ENCODE measurements around the gene BRPF1.

The BRPF1 gene

GRCh38 chr3:9703736-9704346, 27.7 kb upstream of the BRPF1 start, which contains the start of gene CPNE9:
TSS of gene CPNE9 (plus strand) at chr3:9703833. CDS start at chr3:9703997, 164 bp downstream.
- no peak for TF ChIP-seq CTCF (IDR thresholded peaks at IDR 0.05)
- Histone ChIP-seq H3K9me3 (no peaks in the 10 kb centered on the region), H3K4me1 (ENCODE audit: control insufficient read depth in 1 of 2, insufficient read depth in 1 of 2, low read depth in 1 of 2, low read length in 1 of 2) (peaks cover 0 to 16% of the 10 kb centered on the region in 2 experiments), H3K27ac (no peak within 1 kb of the TSS), H3K27me3 (peaks cover 44% of the 10 kb centered on the region), H3K4me3 (ENCODE audit: low read depth in 1 of 2, low read length in 1 of 2) (no peak within 1 kb of the TSS), H3K36me3 (peaks cover 47% of the 10 kb centered on the region)

- peaks cover 39% of the 10 kb centered on the region for H3K36me3 ChIP-seq
- H3K27me3 ChIP-seq, result peaks cover 44% of the 10 kb centered on the region
- H3K9me3 ChIP-seq, result no peaks in the 10 kb centered on the region
- no peak for TF ChIP-seq CTCF (IDR thresholded peaks at IDR 0.05)
- peaks cover 0 to 16% of the 10 kb centered on the region in 2 experiments for H3K4me1 ChIP-seq (ENCODE audit: control insufficient read depth in 1 of 2, insufficient read depth in 1 of 2, low read depth in 1 of 2, low read length in 1 of 2)
- H3K27ac ChIP-seq, result no peak overlapping the region
- H3K4me3 ChIP-seq (ENCODE audit: low read depth in 1 of 2, low read length in 1 of 2), result no peak overlapping the region
These were observed 26.9 kb upstream of the BRPF1 start for GRCh38 chr3:9704347-9705322.

DNA sequence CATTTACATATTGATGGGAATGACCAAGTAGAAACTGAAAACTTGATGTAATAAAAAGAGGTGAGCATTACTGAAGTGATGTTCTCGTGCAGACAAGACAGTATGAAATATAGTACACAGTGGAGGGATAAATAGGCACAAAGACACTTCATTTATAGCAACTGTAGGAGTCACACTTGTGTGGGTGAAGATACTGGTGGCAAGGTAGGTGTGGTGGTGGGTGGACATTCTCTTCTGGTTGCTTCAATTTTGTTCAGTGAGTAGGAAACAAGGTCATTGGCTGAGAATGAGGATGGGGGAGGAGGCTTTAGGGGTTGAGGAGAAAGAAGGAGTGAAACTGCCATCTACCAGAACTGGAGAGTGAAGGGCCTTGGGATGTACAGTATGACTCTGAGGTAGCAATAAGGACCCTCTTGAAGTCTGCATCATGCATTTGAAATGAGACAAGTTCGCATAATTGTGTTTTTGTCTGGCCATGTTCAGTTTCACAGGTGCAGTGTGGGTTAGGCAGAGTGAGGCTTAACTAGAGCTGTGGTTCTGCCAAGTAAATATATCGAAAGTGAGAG, 21.3 kb upstream of the BRPF1 start:
- Histone ChIP-seq H3K27me3 (peaks cover 17% of the 10 kb centered on the region), H3K27ac (no peak overlapping the region), H3K4me3 (ENCODE audit: low read depth in 1 of 2, low read length in 1 of 2) (no peak overlapping the region), H3K36me3 (no peaks in the 10 kb centered on the region), H3K9me3 (no peaks in the 10 kb centered on the region), H3K4me1 (ENCODE audit: control insufficient read depth in 1 of 2, insufficient read depth in 1 of 2, low read depth in 1 of 2, low read length in 1 of 2) (peaks cover 3 to 4% of the 10 kb centered on the region in 2 experiments)
- no peak for TF ChIP-seq CTCF (IDR thresholded peaks at IDR 0.05)

GRCh38 chr3:9712415-9712814, 19.1 kb upstream of the BRPF1 start:
- H3K36me3 ChIP-seq, result no peaks in the 10 kb centered on the region
- no peak for TF ChIP-seq CTCF (IDR thresholded peaks at IDR 0.05)
- H3K27ac ChIP-seq, result no peak overlapping the region
- peaks cover 18 to 22% of the 10 kb centered on the region in 2 experiments for H3K4me1 ChIP-seq (ENCODE audit: control insufficient read depth in 1 of 2, insufficient read depth in 1 of 2, low read depth in 1 of 2, low read length in 1 of 2)
- no peaks in the 10 kb centered on the region for H3K9me3 ChIP-seq
- no peaks in the 10 kb centered on the region for H3K27me3 ChIP-seq
- H3K4me3 ChIP-seq (ENCODE audit: low read depth in 1 of 2, low read length in 1 of 2), result no peak overlapping the region

- Histone ChIP-seq H3K9me3 (no peaks in the 10 kb centered on the region), H3K4me1 (ENCODE audit: control insufficient read depth in 1 of 2, insufficient read depth in 1 of 2, low read depth in 1 of 2, low read length in 1 of 2) (peaks cover 18 to 22% of the 10 kb centered on the region in 2 experiments), H3K27ac (no peak overlapping the region), H3K4me3 (ENCODE audit: low read depth in 1 of 2, low read length in 1 of 2) (no peak overlapping the region), H3K27me3 (no peaks in the 10 kb centered on the region), H3K36me3 (no peaks in the 10 kb centered on the region)
- TF ChIP-seq CTCF (IDR thresholded peaks at IDR 0.05), result no peak
These were observed 18.4 kb upstream of the BRPF1 start for GRCh38 chr3:9713142-9713541.

All from neutrophil (primary cell).